BJ (cell line): ENCODE measurements around the gene CCM2. TPM values are rescaled to one million over a fixed set of nuclear protein-coding genes. Genes with fewer than 3 reads are reported as not detected.

Experiments
- CTCF ChIA-PET: fragments of 350-600 bp; formaldehyde crosslinking; extraction: SDS; loops from one replicate; lab custom pipeline; 2021; ENCODE audit warnings: antibody characterized with exemption, inconsistent platforms; lab: Yijun Ruan, JAX
- POLR2A ChIA-PET: fragments of 300-600 bp; sonication (Branson Sonifier 250); formaldehyde crosslinking; extraction: SDS; loops from one replicate; lab custom pipeline; 2021; ENCODE audit warnings: antibody characterized with exemption; lab: Charles Lee
- DNase-seq: peaks from one replicate; pipeline ENCODE4 v3.0.0-alpha.2; 2011; ENCODE audit warnings: low read depth
- H3K27me3 ChIP-seq: 2 replicates; pipeline ENCODE4 v1.6.0; 2011; ENCODE audit warnings: low read length; ENCODE audit not compliant: control insufficient read depth, insufficient read depth
- H3K36me3 ChIP-seq: 2 replicates; pipeline ENCODE4 v1.5.1; 2011; ENCODE audit warnings: low read length; ENCODE audit not compliant: control insufficient read depth, insufficient read depth
- H3K4me3 ChIP-seq: 2 replicates; pipeline ENCODE4 v1.5.1; 2011; ENCODE audit warnings: low read depth, mild to moderate bottlenecking, control low read depth, low read length
- polyA plus RNA-seq: library from polyadenylated mRNA; depleted of rRNA; stranded (reverse); fragments of >200 nt; gene quantifications from 2 replicates; pipeline ENCODE4 v1.2.3, GENCODE V29; 2011
- TF ChIP-seq, protein P1 (sequence below): IDR thresholded peaks from 2 replicates; pipeline ENCODE4 v1.5.1; 2011; ENCODE audit warnings: low read depth, mild to moderate bottlenecking, control low read depth, inconsistent platforms, low read length, moderate library complexity; ENCODE audit not compliant: insufficient read depth

The CCM2 gene
- polyA plus RNA-seq, 1 experiment = 48.2 TPM

GRCh38 chr7:45026013-45026412, 26.0 kb downstream of the CCM2 start:
- Histone ChIP-seq H3K4me3 (no peak overlapping the region), H3K27me3 (no peaks in the 10 kb centered on the region), H3K36me3 (peaks cover 4% of the 10 kb centered on the region)
- no peak for DNase-seq
- TF ChIP-seq, protein P1, sequence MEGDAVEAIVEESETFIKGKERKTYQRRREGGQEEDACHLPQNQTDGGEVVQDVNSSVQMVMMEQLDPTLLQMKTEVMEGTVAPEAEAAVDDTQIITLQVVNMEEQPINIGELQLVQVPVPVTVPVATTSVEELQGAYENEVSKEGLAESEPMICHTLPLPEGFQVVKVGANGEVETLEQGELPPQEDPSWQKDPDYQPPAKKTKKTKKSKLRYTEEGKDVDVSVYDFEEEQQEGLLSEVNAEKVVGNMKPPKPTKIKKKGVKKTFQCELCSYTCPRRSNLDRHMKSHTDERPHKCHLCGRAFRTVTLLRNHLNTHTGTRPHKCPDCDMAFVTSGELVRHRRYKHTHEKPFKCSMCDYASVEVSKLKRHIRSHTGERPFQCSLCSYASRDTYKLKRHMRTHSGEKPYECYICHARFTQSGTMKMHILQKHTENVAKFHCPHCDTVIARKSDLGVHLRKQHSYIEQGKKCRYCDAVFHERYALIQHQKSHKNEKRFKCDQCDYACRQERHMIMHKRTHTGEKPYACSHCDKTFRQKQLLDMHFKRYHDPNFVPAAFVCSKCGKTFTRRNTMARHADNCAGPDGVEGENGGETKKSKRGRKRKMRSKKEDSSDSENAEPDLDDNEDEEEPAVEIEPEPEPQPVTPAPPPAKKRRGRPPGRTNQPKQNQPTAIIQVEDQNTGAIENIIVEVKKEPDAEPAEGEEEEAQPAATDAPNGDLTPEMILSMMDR = no peak
- POLR2A ChIA-PET = no interaction called here
- CTCF ChIA-PET = no interaction called here

- no peak for DNase-seq
- H3K36me3 ChIP-seq = peaks cover 4% of the 10 kb centered on the region
- no peaks in the 10 kb centered on the region for H3K27me3 ChIP-seq
- POLR2A ChIA-PET = no interaction called here
- CTCF ChIA-PET = interaction anchor here (1.0 kb wide), 1 partner anchor 23 kb away, joined by 3 read pairs; no protein-coding TSS in a partner anchor
- H3K4me3 ChIP-seq = no peak overlapping the region
- TF ChIP-seq, protein P1 = no peak
Observed at GRCh38 chr7:45026984-45027773, 27.2 kb downstream of the CCM2 start.

GRCh38 chr7:45027774-45028114, 27.7 kb downstream of the CCM2 start:
- ChIA-PET CTCF (interaction anchor here (1.0 kb wide), 1 partner anchor 23 kb away, joined by 3 read pairs; no protein-coding TSS in a partner anchor), POLR2A (no interaction called here)
- DNase-seq = no peak
- H3K36me3 ChIP-seq = peaks cover 4% of the 10 kb centered on the region
- no peaks in the 10 kb centered on the region for H3K27me3 ChIP-seq
- no peak overlapping the region for H3K4me3 ChIP-seq
- TF ChIP-seq, protein P1 = no peak

DNA sequence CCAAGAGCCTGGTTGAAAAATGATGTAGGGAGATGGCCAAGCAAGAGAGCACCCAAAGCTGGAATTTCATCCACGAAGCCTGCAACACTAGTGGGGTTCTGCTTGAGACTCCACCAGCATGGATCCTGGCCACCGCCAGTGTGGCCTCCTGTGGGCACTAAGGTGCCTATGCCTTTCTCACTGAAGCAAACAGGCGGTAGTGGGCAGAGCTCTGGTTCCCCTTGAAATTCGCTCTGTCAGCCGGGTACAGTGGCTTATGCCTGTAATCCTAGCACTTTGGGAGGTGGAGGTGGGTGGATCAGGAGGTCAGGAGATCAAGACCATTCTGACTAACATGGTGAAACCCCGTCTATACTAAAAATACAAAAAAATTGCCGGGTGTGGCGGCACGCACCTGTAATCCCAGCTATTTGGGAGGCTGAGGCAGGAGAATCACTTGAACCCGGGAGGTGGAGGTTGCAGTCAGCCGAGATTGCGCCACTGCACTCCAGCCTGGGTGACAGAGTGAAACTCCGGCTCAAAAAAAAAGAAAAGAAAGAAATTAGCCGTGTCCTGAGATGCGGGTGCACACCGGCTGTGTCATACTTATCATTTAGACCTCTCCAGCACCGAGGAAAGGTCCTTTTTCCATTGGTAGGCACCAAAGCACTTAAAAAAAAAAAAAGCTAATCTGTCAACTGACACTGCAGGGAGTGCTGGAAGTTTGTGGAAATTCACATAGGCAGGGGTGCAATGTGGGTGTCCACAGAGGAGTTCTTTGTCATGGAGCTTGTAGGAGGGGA, 28.3 kb downstream of the CCM2 start:
- no peak for DNase-seq
- H3K4me3 ChIP-seq = no peak overlapping the region
- CTCF ChIA-PET = interaction anchor here (0.6 kb wide), 1 partner anchor 15 kb away, joined by 4 read pairs; no protein-coding TSS in a partner anchor
- POLR2A ChIA-PET = interaction anchor here (0.6 kb wide), 1 partner anchor 10 kb away, joined by 5 read pairs; no protein-coding TSS in a partner anchor
- H3K36me3 ChIP-seq = peaks cover 4% of the 10 kb centered on the region
- TF ChIP-seq, protein P1 = no peak
- no peaks in the 10 kb centered on the region for H3K27me3 ChIP-seq

- no peaks in the 10 kb centered on the region for H3K27me3 ChIP-seq
- DNase-seq = no peak
- POLR2A ChIA-PET = no interaction called here
- H3K36me3 ChIP-seq = peaks cover 4% of the 10 kb centered on the region
- no peak overlapping the region for H3K4me3 ChIP-seq
- TF ChIP-seq, protein P1 = no peak
- CTCF ChIA-PET = interaction anchor here (0.6 kb wide), 1 partner anchor 15 kb away, joined by 4 read pairs; no protein-coding TSS in a partner anchor
Observed at GRCh38 chr7:45028920-45029344, 28.9 kb downstream of the CCM2 start.
